Measurements from ENCODE around the gene TSPAN11. TPM values are rescaled to one million over a fixed set of nuclear protein-coding genes. Genes with fewer than 3 reads are reported as not detected.

Gene TSPAN11
- total and polyA plus RNA-seq, 2 of the 4 experiments (the other 2 are of a cell fraction), result 0.18 to 0.26 TPM

DNA sequence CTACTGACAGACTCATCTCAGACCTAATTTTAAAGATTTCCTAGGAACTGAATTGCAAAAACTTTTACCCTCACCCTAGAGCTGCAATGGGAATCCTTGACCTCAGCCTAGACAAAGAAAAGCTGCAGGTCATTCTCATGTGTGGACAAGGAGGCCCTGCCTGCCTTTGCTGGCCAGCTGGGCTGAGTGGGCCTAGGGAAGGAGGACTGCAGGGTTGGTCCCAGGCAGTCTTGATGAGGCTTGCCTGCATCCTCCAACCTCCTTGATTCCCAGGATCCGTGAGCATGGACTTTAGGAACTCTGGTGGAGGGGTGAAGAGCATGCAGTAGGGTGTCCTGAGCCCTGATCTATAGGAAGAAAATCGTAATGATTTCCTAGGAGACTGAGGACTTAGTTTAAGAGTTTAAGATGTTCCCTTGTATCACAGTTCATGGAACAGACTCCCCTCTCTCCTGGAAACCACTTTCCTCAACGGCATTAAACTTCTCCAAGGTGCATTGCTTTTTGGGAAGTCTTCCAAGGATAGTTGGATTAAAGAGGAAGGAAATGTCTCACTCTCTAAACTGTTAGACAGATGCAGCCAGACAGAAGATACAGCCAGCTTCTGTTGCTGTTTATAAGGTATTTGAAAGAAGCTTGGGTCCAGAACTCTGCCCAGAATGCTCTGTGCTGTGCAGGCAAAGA is 91.7 kb downstream of the TSPAN11 start:
- Histone ChIP-seq H3K4ac (ENCODE audit: low read depth, low read length) (no peak overlapping the region), H4K8ac (ENCODE audit: low read depth in 2 of 2, low read length in 2 of 2) (no peak overlapping the region), H3K4me3 (ENCODE audit: insufficient read depth, low read depth, low read length) (no peak overlapping the region), H4K20me1 (ENCODE audit: insufficient read depth, low read length) (no peaks in the 10 kb centered on the region), H3K79me1 (ENCODE audit: low read depth in 1 of 2, low read length in 2 of 2) (no peaks in the 10 kb centered on the region), H3K36me3 (ENCODE audit: control insufficient read depth, insufficient read depth, low read length) (no peaks in the 10 kb centered on the region), H3K18ac (ENCODE audit: low read depth, low read length) (no peak overlapping the region), H3K9ac (ENCODE audit: low read depth, low read length) (no peak overlapping the region), H3K9me1 (ENCODE audit: insufficient read depth, low read length) (no peaks in the 10 kb centered on the region; the same call in 1 of the 2 replicates), H3K4me2 (ENCODE audit: low read depth, low read length) (no peak overlapping the region), H3K56ac (ENCODE audit: extremely low read depth, insufficient read depth, low read length) (no peak overlapping the region), H4K91ac (ENCODE audit: insufficient read depth, low read depth, low read length) (no peak overlapping the region), H3K27ac (ENCODE audit: insufficient read depth, low read length) (no peak overlapping the region), H2BK15ac (ENCODE audit: low read depth, low read length) (no peak overlapping the region), H3K9me3 (ENCODE audit: control insufficient read depth, insufficient read depth, low read length) (no peaks in the 10 kb centered on the region), H3K4me1 (ENCODE audit: control insufficient read depth, insufficient read depth, low read length) (no peaks in the 10 kb centered on the region), H2BK20ac (ENCODE audit: low read depth, low read length) (no peak overlapping the region), H4K5ac (ENCODE audit: low read depth, low read length) (no peak overlapping the region), H2AK9ac (replicated peaks; ENCODE audit: low read depth, low read length, poor library complexity) (no peak overlapping the region), H2AFZ (replicated peaks; ENCODE audit: low read length, poor library complexity) (no peak overlapping the region), H3K23ac (ENCODE audit: low read depth, low read length) (no peak overlapping the region), H2BK5ac (ENCODE audit: low read depth, low read length, poor library complexity, severe bottlenecking) (no peak overlapping the region), H2BK120ac (ENCODE audit: low read depth, low read length) (no peak overlapping the region), H3K27me3 (ENCODE audit: control insufficient read depth, insufficient read depth, low read length) (peaks cover 8% of the 10 kb centered on the region), H3K14ac (replicated peaks; ENCODE audit: low read depth, low read length) (no peak overlapping the region), H2AK5ac (ENCODE audit: low read depth, low read length) (no peak overlapping the region)
- dilution Hi-C loops (cut with HindIII; ENCODE audit: low sequenced_read_pairs, unreplicated experiment), result no loop called here
- POLR2A ChIA-PET (ENCODE audit: unreplicated experiment), result no interaction called here
- TF ChIP-seq FOS (IDR thresholded peaks at IDR 0.05; ENCODE audit: low read depth, low read length) (no peak), NFE2L2 (IDR thresholded peaks at IDR 0.05; ENCODE audit: low read depth, low read length) (no peak), MXI1 (IDR thresholded peaks at IDR 0.05; ENCODE audit: borderline replicate concordance, low read depth, low read length) (no peak), RFX5 (IDR thresholded peaks at IDR 0.05; ENCODE audit: low read depth, low read length) (no peak), CHD1 (IDR thresholded peaks at IDR 0.05; ENCODE audit: low read depth, low read length) (no peak), RAD21 (IDR thresholded peaks at IDR 0.05; ENCODE audit: low read length) (no peak)
- TF ChIP-seq, protein P1, sequence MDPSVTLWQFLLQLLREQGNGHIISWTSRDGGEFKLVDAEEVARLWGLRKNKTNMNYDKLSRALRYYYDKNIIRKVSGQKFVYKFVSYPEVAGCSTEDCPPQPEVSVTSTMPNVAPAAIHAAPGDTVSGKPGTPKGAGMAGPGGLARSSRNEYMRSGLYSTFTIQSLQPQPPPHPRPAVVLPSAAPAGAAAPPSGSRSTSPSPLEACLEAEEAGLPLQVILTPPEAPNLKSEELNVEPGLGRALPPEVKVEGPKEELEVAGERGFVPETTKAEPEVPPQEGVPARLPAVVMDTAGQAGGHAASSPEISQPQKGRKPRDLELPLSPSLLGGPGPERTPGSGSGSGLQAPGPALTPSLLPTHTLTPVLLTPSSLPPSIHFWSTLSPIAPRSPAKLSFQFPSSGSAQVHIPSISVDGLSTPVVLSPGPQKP (IDR thresholded peaks at IDR 0.05; ENCODE audit: borderline replicate concordance, low read depth, low read length), result no peak
- intact Hi-C loops (cut with micrococcal nuclease), result no loop called here
- BruUV-seq (replicated peaks), result no TSS peak
- DNase-seq (no peak), ATAC-seq (ENCODE audit: low read depth) (no peak)
- CTCF ChIA-PET, result no interaction called here
- in situ Hi-C loops (cut with MboI; ENCODE audit: low sequenced_read_pairs), result no loop called here
- no CpG with 5 or more reads among the region's 3 CpGs for WGBS, 2 experiments (ENCODE audit: extremely low coverage in 2 of 2, insufficient read length in 1 of 2)

Measured in IMR-90 (cell line).